Activated gamma-delta T cell treated with Interleukin-2 at 50 U/mL for 16 hours (primary cell): ENCODE results near the gene TNRC6C.
A peak's percentile ranks its signal among the peaks of the same experiment; 100 is the strongest.
"Not testable (repeated sequence)": the region's sequence is repeated elsewhere in the genome, so short reads cannot be mapped to it uniquely, and the experiment has no call there.

ENCODE experiments used
- DNase-seq: peaks from one replicate; pipeline ENCODE4 v3.0.0-alpha.2; 2020

The TNRC6C gene

DNA sequence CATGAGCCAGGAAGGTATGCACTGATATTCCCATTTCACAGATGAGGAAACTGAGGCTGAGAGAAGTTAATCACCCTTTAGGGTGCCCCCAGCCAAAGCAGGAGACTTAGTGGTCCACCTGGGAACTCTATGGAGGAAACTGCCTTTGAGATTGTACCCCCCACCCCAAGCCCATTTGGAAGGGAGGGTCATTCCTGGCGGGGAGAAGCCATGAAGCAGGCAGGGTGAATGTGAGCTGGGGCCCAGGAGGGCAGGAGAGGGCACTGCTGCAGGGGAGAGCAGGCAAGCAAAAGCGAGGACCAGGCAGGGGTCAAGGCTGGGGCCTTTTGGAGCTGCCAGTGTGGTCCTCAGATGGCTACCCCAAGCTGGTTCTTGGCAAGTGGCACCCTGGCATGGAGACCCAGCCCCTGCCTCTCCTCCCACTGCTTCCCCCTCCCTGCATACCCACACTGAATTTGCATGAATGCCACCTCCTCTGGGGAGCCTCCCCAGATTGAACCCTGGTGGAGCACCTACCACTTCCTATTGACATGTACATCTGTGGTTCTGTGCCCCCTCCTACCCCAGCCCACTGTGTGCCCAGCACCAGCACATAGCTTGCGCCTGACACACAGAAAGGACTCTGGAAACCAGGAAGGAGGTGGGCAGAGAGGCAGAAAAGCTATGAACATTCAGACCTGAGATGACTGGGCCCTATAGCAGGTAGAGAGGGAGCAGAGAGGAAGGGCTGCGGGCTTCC, 171.0 kb downstream of the TNRC6C start:
- peak; percentile 61 for DNase-seq

DNA sequence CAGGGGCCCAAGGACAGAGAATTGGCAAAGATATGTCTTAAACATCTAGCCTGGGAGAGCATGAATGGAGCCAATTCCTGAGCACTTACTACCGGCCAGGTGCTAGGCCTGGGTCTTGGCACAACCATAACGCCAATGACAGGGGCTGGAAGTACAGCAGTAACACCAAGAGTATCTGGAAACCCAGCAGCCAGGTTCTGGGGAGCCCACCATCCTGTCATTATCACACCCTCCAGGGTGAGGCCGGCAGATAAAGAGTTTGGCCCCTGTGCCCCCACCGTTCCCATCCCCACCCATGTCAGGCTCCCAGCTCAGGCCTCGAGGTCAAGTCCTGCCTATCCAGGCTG, 171.6 kb downstream of the TNRC6C start:
- peak; percentile 15 for DNase-seq

DNA sequence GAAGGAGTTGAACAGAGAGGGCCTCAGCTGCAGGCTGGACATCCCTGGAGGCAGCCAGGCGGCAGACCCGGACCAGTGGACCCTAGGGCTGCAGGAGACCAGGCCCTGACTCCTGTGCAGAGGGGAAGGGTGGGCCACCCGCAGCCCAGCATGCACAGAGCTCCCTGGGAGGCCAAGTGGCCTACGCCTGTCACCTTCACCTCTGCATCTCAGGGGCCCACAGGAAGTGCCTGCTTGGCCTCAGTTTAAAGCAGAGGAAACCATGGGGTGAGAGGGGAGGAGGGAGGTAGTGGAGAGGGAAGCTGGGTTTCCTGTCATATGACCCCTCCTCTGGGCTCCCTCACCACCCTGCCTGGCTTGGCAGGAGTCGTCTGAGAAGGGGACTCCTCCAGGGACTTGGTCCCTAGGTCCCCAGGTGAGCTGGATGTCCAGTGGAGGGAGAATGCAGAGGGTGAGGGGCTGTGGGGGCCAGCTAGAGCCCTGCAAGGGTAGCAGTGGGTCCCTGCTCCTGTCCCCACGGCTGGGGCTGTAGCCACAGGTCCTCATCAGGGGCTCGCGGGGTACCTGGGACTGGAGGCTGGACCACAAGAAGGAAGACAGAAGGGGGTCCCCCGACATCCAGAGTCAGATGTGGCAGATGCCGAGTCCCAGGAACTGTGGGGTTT, 172.1 kb downstream of the TNRC6C start, which contains the start of gene TMC8:
Gene TMC8, plus strand, starts transcription at position 335 of the 665 bp plus-strand sequence. CDS start 818 bp downstream, outside the sequence.
- DNase-seq = peak; percentile 90

DNA sequence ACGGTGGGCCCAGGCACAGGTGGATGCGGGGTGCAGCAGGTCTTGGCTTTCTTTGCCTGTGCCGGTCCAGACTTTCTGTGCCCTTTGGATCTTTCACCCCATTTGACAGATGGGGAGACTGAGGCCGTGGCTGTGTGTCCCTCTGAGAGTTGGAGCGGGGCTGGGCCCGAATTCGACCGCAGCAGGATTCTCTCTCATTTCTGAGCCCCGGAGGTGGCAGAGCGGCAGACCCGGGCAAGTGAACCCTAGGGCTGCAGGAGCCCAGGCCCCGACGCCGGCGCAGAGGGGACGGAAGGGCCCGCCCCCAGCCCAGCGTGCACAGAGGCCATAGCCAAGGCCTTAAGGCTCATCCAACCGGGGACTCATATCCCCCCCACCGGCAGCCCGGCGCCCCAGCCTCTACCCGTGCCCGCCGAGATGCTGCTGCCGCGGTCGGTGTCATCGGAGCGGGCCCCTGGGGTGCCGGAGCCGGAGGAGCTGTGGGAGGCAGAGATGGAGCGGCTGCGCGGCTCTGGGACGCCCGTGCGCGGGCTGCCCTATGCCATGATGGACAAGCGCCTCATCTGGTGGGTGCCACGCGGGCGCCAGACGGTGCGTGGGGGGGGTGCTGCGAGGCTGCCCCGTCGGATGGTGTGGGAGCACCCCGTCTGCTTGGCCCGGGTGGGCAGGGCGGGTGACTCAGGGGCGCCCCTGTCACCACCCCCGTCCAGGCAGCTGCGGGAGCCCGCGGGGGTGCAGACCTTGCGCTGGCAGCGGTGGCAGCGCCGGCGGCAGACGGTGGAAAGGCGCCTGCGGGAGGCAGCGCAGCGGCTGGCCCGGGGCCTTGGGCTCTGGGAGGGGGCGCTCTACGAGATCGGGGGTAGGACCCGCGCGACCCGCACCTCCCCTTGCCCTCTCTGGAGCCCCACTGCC, 172.9 kb downstream of the TNRC6C start:
- DNase-seq = peak; percentile 52

DNA sequence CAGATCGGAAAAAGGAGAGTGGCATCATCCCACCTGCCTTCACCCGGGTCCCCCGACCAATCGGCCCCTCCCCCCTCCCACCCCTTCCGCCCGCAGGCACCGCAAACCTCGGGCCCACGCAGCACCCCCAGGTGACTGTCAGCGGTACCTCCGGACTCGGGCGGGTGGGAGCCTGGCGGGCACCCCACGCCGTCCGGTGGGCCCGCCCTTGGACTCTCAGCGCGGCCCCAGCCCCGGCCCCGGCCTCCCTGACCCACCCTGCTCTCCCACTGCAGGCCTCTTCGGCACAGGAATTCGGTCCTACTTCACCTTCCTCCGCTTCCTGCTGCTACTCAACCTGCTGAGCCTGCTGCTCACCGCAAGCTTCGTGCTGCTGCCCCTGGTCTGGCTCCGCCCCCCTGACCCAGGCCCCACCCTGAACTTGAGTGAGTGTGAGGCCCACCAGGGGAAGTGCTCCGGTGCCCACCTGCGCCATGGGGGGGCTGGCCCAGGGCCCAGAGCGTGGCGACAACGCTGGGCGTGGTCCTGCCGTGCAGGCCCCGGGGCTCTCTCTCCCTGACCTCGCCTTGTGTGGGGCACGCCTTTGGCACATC, 173.7 kb downstream of the TNRC6C start:
- DNase-seq = peak; percentile 87

- no peak for DNase-seq
Measured at GRCh38 chr17:78132767-78133178, 174.3 kb downstream of the TNRC6C start.

DNA sequence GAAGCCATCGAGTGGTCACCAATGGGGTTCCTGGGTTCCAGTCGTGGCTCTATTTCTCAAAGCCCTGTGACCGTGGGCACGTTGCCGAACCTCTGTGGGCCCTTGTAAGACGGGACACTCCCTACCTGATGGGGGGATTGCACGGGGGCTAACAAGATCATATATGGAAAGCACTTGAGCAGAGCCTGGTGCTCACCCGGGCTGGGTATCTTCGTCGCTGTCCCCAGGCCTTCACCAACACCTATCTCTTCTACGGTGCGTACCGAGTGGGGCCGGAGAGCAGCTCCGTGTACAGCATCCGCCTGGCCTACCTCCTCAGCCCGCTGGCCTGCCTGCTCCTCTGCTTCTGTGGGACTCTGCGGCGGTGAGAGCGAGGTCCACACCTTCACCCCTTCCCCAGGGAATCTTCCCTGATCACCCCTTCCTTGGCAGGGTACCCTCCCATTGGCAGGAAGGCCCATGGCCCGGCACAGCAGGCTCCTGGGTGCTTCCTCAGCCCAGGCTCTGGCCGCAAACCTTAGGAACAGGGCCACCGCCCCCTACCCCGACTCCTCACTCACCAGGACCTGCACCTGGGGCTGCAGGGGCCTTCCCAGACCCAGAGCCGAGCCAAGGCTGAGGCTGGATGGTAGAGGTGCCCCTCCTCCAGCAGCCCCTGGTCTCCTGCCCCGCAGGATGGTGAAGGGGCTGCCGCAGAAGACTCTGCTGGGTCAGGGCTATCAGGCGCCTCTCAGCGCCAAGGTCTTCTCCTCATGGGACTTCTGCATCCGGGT, 174.9 kb downstream of the TNRC6C start:
- DNase-seq = no peak

- peak; percentile 78 for DNase-seq
Measured at GRCh38 chr17:78133971-78134898, 175.7 kb downstream of the TNRC6C start.

DNA sequence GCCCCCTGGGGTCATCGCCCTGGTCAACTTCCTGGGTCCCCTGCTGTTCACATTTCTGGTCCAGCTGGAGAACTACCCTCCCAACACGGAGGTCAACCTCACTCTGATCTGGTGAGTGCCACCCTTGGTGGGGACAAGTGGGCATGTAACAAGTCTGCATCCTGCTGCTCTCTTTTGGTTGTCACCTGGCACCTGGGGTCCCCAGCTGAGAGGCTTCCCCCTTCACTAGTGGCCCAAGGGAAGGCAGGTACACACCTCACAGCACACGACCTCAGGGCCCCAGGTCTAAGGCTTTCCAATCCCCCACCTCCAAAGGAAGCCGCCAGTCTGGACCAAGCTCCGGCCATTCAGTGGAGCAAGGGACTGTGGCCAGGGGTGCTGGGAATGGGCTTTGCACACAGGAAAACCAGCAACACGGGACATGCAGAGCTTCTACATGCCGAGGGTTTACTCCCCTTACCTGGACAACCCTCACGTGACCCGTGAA, 176.4 kb downstream of the TNRC6C start:
- DNase-seq = no peak

- DNase-seq = no peak
Measured at GRCh38 chr17:78135858-78136500, 177.5 kb downstream of the TNRC6C start.

- peak; percentile 42 for DNase-seq
Measured at GRCh38 chr17:78137392-78138203, 179.1 kb downstream of the TNRC6C start.

- no peak for DNase-seq
Measured at GRCh38 chr17:78138204-78139060, 179.9 kb downstream of the TNRC6C start.

DNA sequence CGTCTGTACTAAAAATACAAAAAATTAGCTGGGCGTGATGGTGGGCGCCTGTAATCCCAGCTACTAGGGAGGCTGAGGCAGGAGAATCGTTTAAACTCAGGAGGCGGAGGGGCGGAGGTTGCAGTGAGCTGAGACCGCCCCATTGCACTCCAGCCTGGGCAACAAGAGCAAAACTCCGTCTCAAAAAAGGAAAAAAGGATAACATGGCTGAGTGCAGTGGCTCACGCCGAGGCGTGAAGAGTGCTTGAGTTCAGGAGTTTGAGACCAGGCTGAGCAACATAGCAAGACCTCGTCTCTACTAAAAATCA, 181.3 kb downstream of the TNRC6C start:
- not testable (repeated sequence) for DNase-seq

DNA sequence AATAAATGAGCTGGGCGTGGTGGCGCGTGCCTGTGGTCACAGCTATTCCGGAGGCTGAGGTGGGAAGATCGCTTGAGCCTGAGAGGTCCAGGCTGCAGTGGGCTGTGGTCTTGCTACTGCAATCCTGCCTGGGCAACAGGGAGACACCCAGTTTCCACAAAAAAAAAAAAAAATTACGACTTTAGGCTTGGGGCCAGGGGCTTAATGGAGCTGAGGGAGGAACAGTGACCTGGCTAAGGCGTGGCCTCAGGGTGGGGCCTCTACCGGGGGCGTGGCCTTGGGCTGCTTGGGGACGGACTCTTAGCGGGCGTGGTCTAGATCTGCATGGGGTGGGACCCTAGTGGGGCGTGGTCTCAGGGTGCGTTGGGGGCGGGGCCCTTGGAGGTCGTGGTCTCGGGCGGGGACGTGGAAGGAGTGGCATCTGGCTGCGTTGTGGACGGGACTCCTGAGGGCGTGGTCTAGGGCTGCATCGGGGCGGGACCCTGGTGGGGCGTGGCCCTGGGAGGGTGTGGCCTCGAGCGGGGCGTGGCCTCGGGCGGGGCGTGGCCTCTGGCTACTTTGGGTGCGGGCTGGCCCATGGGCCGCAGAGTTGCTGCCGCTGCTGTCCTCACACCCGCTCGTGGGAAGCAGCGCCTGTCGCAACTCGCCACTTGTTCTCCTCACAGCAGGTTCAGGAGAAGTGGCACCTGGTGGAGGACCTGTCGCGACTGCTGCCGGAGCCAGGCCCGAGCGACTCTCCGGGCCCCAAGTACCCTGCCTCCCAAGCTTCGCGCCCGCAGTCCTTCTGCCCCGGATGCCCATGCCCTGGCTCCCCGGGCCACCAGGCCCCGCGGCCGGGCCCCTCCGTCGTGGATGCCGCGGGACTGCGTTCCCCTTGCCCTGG, 181.9 kb downstream of the TNRC6C start:
- peak; percentile 87 for DNase-seq

GRCh38 chr17:78141437-78142118, 183.1 kb downstream of the TNRC6C start:
- no peak for DNase-seq

DNA sequence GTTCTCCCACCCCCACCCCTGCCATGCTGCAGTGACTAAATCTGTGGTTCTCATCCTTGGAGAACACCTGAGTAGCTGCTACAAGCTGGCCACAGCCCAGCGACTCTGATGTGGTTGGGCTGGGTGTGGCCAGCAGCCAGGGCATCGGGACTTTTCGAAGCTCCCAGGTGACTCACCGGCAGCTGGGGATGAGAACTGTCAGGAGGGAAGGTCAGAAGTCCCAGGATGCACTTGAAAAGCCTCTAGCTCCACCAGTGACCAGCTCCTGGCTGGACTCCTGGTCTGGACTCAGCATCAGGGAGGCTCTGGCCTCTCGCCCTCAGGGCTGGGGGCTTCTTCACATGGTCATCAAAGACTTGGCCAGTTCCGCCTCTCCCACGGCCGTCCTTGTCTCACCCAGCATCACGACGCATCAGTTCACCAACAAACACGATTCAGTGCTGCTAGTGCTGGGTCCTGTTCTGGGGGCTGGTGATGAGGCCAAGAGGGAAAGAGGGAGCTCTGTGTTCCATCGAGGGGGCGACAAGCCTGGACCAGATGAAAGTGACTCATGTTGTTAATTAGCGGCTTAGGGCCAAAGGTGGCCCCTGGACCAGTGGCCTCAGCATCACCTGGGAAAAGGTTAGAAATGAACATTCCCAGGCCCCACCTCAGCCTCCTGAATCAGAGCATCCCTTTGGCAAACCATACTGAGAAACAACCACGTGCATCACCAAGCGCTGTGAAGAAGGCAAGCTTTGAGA, 183.8 kb downstream of the TNRC6C start:
- DNase-seq = no peak
